Stomach (tissue), 4 donors: ENCODE results near the gene NUTM2D.
"Not testable (repeated sequence)": the region's sequence is repeated elsewhere in the genome, so short reads cannot be mapped to it uniquely, and the experiment has no call there.

Experiments used
- EP300 ChIP-seq: sonication (generic); formaldehyde crosslinking; IDR thresholded peaks from one replicate; pipeline ENCODE4 v1.6.1; 2017; ENCODE audit warnings: antibody characterized with exemption
- POLR2A ChIP-seq, 4 donors: fragments of 450-650 bp; IDR thresholded peaks; one replicate each; pipeline ENCODE4 v1.6.1; 2016; ENCODE audit warnings: antibody characterized with exemption in 4 of 4, control low read depth in 2 of 4, mild to moderate bottlenecking in 1 of 4, moderate library complexity in 1 of 4
- POLR2AphosphoS5 ChIP-seq, 3 donors: sonication (generic); formaldehyde crosslinking; IDR thresholded peaks; one replicate each; pipeline ENCODE4 v1.6.1; 2016; ENCODE audit warnings: antibody characterized with exemption in 3 of 3
- TF ChIP-seq, protein P1 (sequence below), 7 experiments: fragments of 450-650 bp in 4 of 7; fragments of 200-600 bp in 3 of 7; sonication (generic) in 3 of 7; IDR thresholded peaks; one replicate each; pipeline ENCODE4 v1.5.1; 2016 to 2019; ENCODE audit warnings: antibody characterized with exemption in 7 of 7, control low read depth in 2 of 7, mild to moderate bottlenecking in 1 of 7

DNA sequence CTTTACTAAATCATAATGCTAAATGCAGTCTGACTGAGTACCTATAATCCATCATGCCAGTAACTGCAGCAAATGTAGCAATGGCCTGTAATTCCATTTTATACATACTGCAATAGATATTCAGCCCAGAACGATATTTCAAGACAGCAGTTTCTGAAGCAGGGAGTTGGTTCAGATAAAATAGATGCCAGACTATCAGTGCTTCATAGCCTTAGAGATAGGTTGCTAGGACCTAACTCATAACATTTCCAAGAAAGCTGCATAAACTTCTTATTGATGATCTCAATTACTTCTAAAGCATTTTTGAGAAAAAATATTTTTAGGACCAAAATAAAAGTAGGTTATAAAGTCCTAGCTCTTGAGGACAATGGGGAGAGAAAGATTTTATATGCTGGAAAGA lies 48.8 kb upstream of the NUTM2D start:
- not testable (repeated sequence) for TF ChIP-seq POLR2A (IDR thresholded peaks at IDR 0.05); POLR2AphosphoS5 (IDR thresholded peaks at IDR 0.05); EP300
- TF ChIP-seq, protein P1, sequence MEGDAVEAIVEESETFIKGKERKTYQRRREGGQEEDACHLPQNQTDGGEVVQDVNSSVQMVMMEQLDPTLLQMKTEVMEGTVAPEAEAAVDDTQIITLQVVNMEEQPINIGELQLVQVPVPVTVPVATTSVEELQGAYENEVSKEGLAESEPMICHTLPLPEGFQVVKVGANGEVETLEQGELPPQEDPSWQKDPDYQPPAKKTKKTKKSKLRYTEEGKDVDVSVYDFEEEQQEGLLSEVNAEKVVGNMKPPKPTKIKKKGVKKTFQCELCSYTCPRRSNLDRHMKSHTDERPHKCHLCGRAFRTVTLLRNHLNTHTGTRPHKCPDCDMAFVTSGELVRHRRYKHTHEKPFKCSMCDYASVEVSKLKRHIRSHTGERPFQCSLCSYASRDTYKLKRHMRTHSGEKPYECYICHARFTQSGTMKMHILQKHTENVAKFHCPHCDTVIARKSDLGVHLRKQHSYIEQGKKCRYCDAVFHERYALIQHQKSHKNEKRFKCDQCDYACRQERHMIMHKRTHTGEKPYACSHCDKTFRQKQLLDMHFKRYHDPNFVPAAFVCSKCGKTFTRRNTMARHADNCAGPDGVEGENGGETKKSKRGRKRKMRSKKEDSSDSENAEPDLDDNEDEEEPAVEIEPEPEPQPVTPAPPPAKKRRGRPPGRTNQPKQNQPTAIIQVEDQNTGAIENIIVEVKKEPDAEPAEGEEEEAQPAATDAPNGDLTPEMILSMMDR (IDR thresholded peaks at IDR 0.05) = not testable (repeated sequence)
